Ectodermal cell (in vitro differentiated cells): ENCODE results near the gene C12orf56.
A peak's percentile ranks its signal among the peaks of the same experiment; 100 is the strongest.
"Not testable (repeated sequence)": the region's sequence is repeated elsewhere in the genome, so short reads cannot be mapped to it uniquely, and the experiment has no call there.

Source experiments
- H3K27ac ChIP-seq: 2 replicates; pipeline ENCODE4 v1.7.0; 2013; ENCODE audit warnings: mild to moderate bottlenecking, low read depth, low read length; ENCODE audit not compliant: insufficient read depth, poor library complexity, severe bottlenecking
- H3K27me3 ChIP-seq: 2 replicates; pipeline ENCODE4 v1.7.0; 2013; ENCODE audit warnings: mild to moderate bottlenecking, low read length; ENCODE audit not compliant: insufficient read depth, control insufficient read depth, poor library complexity, severe bottlenecking
- H3K36me3 ChIP-seq: one replicate; pipeline ENCODE4 v1.7.0; 2013; ENCODE audit warnings: low read length; ENCODE audit not compliant: control insufficient read depth, insufficient read depth
- H3K4me1 ChIP-seq: one replicate; pipeline ENCODE4 v1.7.0; 2013; ENCODE audit warnings: low read length; ENCODE audit not compliant: control insufficient read depth, insufficient read depth
- H3K4me3 ChIP-seq: 2 replicates; pipeline ENCODE4 v1.7.0; 2013; ENCODE audit warnings: low read depth, low read length, control low read depth; ENCODE audit not compliant: insufficient read depth
- H3K9me3 ChIP-seq: 2 replicates; pipeline ENCODE4 v1.7.0; 2013; ENCODE audit warnings: mild to moderate bottlenecking, low read length, moderate library complexity; ENCODE audit not compliant: control insufficient read depth
- WGBS, 2 experiments: methylation state at CpG; one replicate each; pipeline ENCODE4 v1.1.7; 2013; ENCODE audit warnings: missing lambda C conversion rate in 2 of 2; 5-methylcytosine and 5-hydroxymethylcytosine counted together

C12orf56 gene

DNA sequence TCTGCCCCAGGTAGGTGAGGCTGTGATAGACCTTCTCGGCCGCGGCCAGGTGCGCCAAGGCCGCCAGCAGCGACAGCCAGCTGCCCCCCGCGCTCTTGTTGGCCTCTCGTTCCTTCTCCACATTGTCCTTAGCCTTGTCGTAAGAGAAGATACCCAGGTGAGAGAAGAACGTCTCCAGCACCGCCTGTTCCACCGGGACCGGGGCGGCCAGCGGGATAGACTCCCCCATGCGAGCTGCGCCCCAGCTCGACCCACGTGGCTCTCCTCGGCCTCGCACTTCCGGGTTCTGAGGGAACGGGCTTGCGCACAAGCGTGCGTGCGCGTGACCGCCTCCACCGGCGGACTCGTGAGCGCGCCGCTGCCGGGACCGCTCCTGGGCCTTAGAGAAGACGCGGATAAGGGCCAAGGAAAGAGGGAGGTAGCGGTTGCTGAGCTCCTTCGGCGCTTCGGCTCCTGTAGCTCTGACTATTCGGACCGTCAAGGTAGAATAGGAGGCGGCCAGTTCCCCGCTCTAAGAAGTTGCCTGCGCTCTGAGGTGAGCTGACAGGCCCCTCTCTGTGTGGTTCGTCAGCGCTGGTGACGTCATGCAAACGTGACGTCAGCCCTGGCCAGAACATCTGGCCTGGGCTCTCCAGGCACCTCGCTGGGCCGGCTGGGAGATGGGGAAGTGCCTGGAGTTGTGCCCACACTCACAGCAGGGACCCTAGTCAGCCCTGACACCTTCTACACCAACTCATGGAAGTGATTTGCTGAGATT is 168.4 kb downstream of the C12orf56 start, which contains the start of gene KICS2:
TSS of gene KICS2 (minus strand) at position 288 of the 757 bp plus-strand sequence. CDS start at position 229, 59 bp downstream.
- no peaks in the 10 kb centered on the region for H3K9me3 ChIP-seq
- H3K27ac ChIP-seq, result peak within 1 kb of the TSS; percentile 52
- whole genome bisulfite sequencing, 2 experiments, result 1% methylated on average over 56 of the region's 56 CpGs
- no peaks in the 10 kb centered on the region for H3K36me3 ChIP-seq
- no peaks in the 10 kb centered on the region for H3K27me3 ChIP-seq
- H3K4me3 ChIP-seq, result peak within 1 kb of the TSS; percentile 89
- peaks cover 6% of the 10 kb centered on the region for H3K4me1 ChIP-seq

DNA sequence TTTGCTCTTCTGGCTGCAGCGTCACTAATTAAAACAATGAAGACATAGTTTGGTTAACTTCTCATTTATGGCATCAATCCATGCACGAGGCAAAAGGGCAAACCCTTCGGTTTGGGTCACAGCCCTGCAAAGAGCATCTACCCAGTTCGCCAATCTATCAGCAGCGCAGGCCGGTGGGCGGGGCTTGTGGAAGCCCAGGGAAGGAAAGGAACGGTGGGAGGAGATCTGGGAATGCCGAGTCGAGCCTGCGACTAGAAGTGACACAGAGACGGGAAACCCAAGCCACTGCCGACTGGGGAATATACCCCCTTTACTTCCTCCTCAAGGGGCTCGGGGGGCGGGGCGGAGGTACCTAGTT is 168.9 kb downstream of the C12orf56 start:
- Histone ChIP-seq H3K27ac (peak overlapping the region; percentile 46), H3K36me3 (no peaks in the 10 kb centered on the region), H3K9me3 (no peaks in the 10 kb centered on the region), H3K27me3 (no peaks in the 10 kb centered on the region), H3K4me1 (peaks cover 6% of the 10 kb centered on the region), H3K4me3 (peak overlapping the region; percentile 89)
- 0 to 1% methylated on average over 16 of the region's 16 CpGs for WGBS, 2 experiments

DNA sequence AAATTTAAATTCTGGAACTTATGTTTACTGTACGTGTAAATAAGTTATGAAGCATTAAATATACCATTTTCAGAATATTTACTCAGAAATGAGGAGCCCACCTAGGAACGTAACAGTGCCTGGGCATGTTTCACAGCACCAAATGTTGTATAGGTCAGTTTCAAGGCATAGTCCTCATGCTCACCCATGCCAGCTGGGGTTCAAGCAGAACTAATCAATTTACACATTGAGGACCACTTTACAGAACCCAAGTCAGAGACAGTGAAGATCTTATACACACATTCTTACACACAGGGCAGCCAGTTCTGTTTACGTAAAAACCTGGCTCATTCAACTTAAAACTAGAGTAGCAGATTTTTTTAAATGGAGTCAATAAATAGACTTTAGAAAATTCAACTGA is 170.5 kb downstream of the C12orf56 start:
- Histone ChIP-seq H3K27ac (no peak overlapping the region), H3K4me1 (peaks cover 6% of the 10 kb centered on the region), H3K36me3 (no peaks in the 10 kb centered on the region), H3K27me3 (no peaks in the 10 kb centered on the region), H3K9me3 (no peaks in the 10 kb centered on the region), H3K4me3 (no peak overlapping the region)
- WGBS, 2 experiments, result 91 to 100% methylated on average over 1 to 2 of the region's 3 CpGs

DNA sequence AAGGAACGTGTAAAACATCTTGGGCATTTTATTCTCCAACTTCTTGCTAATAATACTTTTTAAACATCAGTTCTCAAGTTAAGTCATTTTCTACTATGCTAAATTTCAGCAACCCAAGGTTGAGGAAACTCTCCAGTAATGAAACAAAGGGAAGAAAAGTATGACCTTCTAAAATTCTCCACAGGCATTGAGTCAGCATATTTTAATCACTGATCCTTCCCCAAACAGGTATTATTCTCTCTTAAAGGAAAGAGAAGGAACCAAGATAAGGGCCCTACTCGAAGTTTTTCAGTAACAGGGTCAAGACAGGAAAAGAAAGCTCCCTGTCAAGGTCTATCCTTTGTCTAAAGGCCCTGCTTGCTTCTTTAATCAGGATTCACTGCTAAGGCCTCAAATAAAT is 171.4 kb downstream of the C12orf56 start:
- Histone ChIP-seq H3K4me1 (peaks cover 6% of the 10 kb centered on the region), H3K4me3 (no peak overlapping the region), H3K9me3 (no peaks in the 10 kb centered on the region), H3K36me3 (no peaks in the 10 kb centered on the region), H3K27ac (no peak overlapping the region), H3K27me3 (no peaks in the 10 kb centered on the region)
- WGBS, 2 experiments, result 74 to 76% methylated on average over 2 of the region's 2 CpGs

DNA sequence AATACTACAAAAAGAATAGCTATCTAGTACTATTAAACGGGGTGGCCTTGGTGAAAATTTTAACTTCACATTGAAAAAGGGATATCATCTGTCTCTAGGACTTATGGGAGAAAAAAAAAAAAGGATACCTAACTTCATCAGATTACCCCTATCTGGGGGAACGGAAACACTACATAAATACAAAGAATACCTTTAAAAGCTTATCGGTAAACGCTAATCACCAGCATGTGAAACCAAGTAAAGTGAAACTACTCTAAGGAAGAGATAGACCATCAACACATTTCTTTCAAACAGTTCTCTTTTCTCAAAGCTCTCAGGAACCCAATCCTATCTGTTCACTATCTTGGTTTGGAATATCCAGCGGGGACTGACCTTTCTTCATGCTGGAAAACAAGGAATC is 172.0 kb downstream of the C12orf56 start:
- Histone ChIP-seq H3K27ac (no peak overlapping the region), H3K4me3 (no peak overlapping the region), H3K4me1 (peaks cover 6% of the 10 kb centered on the region), H3K9me3 (no peaks in the 10 kb centered on the region), H3K36me3 (no peaks in the 10 kb centered on the region), H3K27me3 (no peaks in the 10 kb centered on the region)
- 86 to 91% methylated on average over 4 to 5 of the region's 5 CpGs for WGBS, 2 experiments

DNA sequence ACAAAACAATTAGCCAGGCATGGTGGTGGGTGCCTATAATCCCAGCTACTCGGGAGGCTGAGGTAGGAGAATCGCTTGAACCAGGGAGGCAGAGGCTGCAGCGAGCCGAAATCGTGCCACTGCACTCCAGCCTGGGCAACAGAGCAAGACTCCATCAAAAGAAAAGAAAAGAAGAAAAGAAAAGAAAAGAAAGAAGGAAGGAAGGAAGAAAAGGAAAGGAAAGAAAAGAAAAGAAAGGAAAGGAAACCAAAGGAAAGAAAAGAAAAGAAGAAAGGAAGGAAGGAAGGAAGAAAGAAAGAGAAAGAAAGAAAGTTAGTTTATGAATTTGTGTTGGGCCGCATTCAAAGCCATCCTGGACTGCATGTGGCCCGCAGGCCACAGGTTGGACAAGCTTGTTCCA is 172.9 kb downstream of the C12orf56 start:
- H3K4me3 ChIP-seq, H3K9me3 ChIP-seq, H3K4me1 ChIP-seq, H3K36me3 ChIP-seq, H3K27me3 ChIP-seq, H3K27ac ChIP-seq: not testable (repeated sequence)
- WGBS, 2 experiments, result 91 to 95% methylated on average over 7 of the region's 7 CpGs

DNA sequence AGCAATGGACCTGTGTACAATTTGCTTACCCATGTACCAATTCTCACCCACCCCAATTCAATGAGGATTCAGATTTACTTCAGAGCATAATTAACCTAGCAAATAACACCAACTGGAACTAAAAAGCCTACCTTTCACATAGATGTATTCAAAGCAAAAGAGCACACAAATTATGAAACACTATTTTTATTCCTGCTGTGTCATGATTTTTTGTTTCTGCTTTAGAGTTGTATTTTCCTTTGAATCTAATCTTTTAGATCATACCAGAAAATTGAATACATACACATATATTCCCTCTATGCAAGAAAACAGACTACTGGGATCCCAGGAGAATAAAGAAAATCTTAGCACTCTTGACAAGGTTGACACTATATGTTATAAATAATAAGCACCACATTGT is 174.3 kb downstream of the C12orf56 start:
- H3K27me3 ChIP-seq, result no peaks in the 10 kb centered on the region
- H3K36me3 ChIP-seq, result no peaks in the 10 kb centered on the region
- no peaks in the 10 kb centered on the region for H3K9me3 ChIP-seq
- no peak overlapping the region for H3K27ac ChIP-seq
- H3K4me1 ChIP-seq, result peaks cover 4% of the 10 kb centered on the region
- H3K4me3 ChIP-seq, result no peak overlapping the region
